Measurements from ENCODE around the gene HLA-DOB.

HLA-DOB gene

DNA sequence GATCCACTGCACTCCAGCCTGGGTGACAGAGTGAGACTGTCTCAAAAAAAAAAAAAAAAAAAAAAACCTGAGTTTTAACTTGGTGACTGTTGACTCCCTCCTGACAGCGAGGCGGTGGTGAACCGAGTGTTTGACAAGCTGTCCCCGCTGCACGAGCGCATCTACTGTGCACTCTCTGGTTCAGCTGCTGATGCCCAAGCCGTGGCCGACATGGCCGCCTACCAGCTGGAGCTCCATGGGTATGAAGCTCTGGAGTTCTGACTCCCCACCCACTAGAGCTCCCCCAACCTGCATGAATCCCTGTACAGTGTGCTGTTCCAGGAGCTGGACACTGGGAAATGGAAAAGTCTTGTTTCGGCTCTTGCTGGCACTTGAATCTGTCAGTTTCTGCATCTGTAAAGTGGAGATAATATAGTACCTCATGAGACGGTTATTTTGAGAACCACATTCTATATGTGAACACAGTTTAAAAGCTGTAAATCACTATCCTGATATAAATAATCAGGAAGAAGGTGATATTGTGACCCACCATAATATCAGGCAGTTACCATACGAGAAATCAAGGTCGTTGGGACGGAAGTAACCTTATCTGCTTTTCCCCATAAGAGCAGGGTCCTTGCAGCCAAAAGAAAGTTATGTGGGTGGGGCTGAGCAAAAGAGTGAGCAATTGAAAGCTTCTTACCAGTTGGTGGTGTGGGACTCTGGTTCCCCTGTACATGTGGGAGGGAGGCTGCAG is 40.5 kb upstream of the HLA-DOB start:
- Mint-ChIP-seq H3K4me1 (peaks cover 13% of the 10 kb centered on the region), H3K27ac (no peak overlapping the region), H3K4me3 (no peak overlapping the region), H3K9me3 (no peaks in the 10 kb centered on the region), H3K36me3 (ENCODE audit: low read depth) (no peaks in the 10 kb centered on the region), H3K27me3 (ENCODE audit: low read depth) (peaks cover 85% of the 10 kb centered on the region)
- TF ChIP-seq, protein P1, sequence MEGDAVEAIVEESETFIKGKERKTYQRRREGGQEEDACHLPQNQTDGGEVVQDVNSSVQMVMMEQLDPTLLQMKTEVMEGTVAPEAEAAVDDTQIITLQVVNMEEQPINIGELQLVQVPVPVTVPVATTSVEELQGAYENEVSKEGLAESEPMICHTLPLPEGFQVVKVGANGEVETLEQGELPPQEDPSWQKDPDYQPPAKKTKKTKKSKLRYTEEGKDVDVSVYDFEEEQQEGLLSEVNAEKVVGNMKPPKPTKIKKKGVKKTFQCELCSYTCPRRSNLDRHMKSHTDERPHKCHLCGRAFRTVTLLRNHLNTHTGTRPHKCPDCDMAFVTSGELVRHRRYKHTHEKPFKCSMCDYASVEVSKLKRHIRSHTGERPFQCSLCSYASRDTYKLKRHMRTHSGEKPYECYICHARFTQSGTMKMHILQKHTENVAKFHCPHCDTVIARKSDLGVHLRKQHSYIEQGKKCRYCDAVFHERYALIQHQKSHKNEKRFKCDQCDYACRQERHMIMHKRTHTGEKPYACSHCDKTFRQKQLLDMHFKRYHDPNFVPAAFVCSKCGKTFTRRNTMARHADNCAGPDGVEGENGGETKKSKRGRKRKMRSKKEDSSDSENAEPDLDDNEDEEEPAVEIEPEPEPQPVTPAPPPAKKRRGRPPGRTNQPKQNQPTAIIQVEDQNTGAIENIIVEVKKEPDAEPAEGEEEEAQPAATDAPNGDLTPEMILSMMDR (IDR thresholded peaks at IDR 0.05; ENCODE audit: unreplicated experiment in 3 of 3): no peak

DNA sequence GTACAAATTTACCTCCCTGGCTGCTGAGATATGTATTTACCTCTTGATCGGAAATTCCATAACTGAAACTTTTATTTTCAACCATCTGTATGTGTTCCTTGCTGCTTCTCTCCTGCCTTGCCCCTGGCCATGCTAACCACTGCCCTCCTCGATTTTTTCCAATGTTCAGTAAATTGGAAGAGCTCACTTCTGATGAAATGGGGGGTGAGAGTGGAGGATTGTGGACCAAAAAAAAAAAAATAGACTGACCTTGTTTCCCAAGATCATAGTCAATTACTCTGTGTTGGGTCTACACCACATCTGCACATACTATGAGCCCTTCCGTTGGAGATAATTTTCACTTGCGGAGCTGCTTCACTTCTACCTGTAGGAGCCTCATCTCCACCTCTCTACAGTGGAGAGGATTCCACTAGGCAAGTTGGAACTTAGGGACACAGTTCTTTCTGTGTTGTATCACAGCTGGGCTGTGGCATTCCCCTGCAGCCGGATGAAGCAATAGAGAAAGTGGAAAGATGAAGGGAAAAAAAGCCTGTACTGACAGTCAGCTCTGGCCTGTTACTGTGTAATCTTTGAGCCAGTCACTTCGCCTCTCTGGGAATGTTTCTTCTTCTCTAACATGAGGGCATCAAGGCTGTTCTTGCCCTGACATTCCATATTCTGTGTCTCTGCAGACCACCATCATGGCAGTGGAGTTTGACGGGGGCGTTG is 38.8 kb upstream of the HLA-DOB start:
- Mint-ChIP-seq H3K27me3 (ENCODE audit: low read depth) (peaks cover 93% of the 10 kb centered on the region), H3K4me3 (peak overlapping the region; percentile 56 to 99 (median 73)), H3K9me3 (no peaks in the 10 kb centered on the region), H3K4me1 (peaks cover 15% of the 10 kb centered on the region), H3K36me3 (ENCODE audit: low read depth) (no peaks in the 10 kb centered on the region), H3K27ac (no peak overlapping the region)
- TF ChIP-seq, protein P1 (IDR thresholded peaks at IDR 0.05; ENCODE audit: unreplicated experiment in 3 of 3): no peak

DNA sequence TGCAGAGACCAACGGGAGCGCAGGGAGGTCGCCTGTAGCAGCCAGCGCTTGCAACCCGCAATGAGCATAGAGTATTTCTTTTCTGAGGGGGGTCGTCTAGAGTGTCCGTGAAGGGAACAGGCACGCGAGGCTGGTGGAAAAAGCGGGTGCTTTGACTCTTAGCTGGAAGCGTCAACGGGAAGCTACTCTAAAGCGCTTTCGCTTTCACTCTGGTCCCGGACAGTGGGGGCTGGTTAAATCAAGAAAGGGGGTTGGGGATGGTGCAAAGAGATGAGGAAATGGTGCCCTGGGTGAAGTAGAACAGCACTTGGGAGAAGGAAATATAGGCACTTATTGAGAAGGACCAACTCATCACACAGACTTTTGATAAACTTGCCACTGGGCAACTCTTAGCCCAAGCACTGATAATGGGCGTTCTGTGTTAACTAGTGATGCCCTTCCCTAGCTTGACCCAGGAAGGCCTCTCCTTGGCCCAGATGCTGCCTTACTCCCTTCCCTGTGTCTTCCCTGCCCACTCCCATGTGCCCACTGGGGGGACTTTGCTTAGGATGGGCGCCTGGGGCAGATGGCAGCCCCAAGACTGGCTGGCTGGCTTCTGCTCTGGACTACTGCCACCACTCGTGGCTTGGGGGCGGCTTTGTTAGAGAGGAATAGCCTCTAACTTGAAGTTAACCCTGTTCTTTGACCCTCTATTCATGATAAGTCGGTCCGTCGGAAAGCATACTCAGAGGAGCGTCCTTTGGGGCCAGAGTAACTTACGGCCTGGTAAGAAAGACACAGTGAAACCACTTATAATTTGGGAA is 37.8 kb upstream of the HLA-DOB start:
- Mint-ChIP-seq H3K36me3 (ENCODE audit: low read depth) (no peaks in the 10 kb centered on the region), H3K9me3 (no peaks in the 10 kb centered on the region), H3K4me3 (peak overlapping the region; percentile 88 to 99 (median 98)), H3K27ac (peak overlapping the region in 1 of 3 experiments; percentile 21), H3K4me1 (peaks cover 15% of the 10 kb centered on the region), H3K27me3 (ENCODE audit: low read depth) (peaks cover 96% of the 10 kb centered on the region)
- TF ChIP-seq, protein P1 (IDR thresholded peaks at IDR 0.05; ENCODE audit: unreplicated experiment in 3 of 3): no peak

DNA sequence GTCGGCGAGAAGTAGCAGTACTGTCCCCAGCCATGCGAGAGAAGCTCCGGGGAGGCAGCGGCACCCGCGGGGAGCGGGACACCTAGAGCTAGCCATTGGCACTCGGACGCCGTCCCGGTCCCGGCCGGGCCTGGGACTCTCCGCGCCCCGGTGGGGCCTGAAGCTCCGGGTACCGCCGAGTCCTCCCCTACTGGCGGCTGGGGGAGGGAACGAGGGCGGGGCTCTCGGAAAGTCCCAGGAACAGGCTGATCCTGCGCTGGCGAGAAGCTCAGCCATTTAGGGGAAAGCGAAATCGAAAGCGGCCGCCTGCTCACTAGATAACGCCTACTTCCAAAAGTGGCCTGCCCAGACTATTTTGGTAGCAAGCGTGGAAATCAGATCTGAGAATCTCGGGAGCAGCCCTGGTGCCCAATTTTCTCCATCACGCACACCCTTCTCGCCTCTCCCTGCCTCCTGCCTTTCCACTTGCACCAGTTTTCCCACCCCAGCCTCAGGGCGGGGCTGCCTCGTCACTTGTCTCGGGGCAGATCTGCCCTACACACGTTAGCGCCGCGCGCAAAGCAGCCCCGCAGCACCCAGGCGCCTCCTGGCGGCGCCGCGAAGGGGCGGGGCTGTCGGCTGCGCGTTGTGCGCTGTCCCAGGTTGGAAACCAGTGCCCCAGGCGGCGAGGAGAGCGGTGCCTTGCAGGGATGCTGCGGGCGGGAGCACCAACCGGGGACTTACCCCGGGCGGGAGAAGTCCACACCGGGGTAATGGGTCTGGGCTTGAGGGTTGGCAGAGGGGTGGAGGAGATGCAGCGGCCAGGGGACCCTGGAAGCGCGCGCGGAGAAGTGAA is 37.0 kb upstream of the HLA-DOB start, which contains the start of the genes PSMB9 and TAP1:
Gene PSMB9 (plus strand): TSS at position 652 of the 835 bp plus-strand sequence. CDS start 38 bp downstream, at position 690.
Gene TAP1 (minus strand): TSS at position 164 of the 835 bp plus-strand sequence. CDS start 68 bp downstream, at position 96.
- Mint-ChIP-seq H3K36me3 (ENCODE audit: low read depth) (no peaks in the 10 kb centered on the region), H3K9me3 (no peaks in the 10 kb centered on the region), H3K4me1 (peaks cover 15% of the 10 kb centered on the region), H3K4me3 (peak within 1 kb of the TSS; percentile 88 to 99 (median 98)), H3K27me3 (ENCODE audit: low read depth) (peaks cover 95% of the 10 kb centered on the region), H3K27ac (peak within 1 kb of the TSS; percentile 75 to 97 (median 85))
- TF ChIP-seq, protein P1 (IDR thresholded peaks at IDR 0.05; ENCODE audit: unreplicated experiment in 3 of 3): peak; percentile 60 to 78 (median 66)

DNA sequence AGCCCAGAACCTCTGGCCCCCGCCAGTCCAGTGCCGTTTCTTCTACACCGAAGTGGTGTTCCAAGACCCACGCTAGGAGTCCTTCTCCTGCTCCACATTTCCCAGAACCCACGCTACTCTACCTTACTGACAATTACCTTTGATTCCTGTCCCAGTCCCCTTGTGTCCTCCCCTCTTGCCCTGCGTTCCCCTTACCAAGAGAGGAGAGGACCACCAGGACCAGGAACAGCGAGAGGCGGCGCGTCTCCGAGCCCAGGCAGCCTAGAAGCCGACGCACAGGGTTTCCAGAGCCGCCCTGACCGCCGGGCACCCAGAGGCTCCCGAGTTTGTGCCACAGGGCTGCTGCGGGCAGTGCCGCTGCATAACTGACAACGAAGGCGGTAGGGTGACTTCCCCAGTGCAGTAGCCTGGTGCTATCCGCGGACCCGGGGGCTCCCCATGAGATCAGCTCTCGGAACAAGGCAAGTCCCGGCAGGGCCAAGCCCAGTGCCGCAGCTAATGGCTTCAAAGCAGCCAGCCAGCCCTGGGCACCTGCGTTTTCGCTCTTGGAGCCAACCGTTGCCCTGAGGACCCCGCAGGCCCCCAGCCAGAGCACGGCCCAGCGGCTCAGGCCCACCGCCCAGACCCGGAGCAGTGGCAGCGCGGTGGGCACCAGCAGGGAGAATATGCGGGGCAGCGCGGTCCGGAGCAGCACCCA is 36.2 kb upstream of the HLA-DOB start:
- no peak overlapping the region for H3K27ac Mint-ChIP-seq
- peaks cover 95% of the 10 kb centered on the region for H3K27me3 Mint-ChIP-seq (ENCODE audit: low read depth)
- H3K9me3 Mint-ChIP-seq: no peaks in the 10 kb centered on the region
- TF ChIP-seq, protein P1 (IDR thresholded peaks at IDR 0.05; ENCODE audit: unreplicated experiment in 3 of 3): no peak
- H3K4me3 Mint-ChIP-seq: peak overlapping the region; percentile 66 to 76 (median 70)
- peaks cover 15% of the 10 kb centered on the region for H3K4me1 Mint-ChIP-seq
- H3K36me3 Mint-ChIP-seq (ENCODE audit: low read depth): no peaks in the 10 kb centered on the region
